Left lung (tissue), 10 donors: Measurements from ENCODE around the gene MIS18A. TPM values are rescaled to one million over a fixed set of nuclear protein-coding genes. Genes with fewer than 3 reads are reported as not detected.

Source experiments
- ATAC-seq: fragments of 200-7000 bp; cut with Tn5 transposase; one replicate; pipeline ENCODE4 v1.9.1; 2020; ENCODE audit warnings: moderate library complexity
- DNase-seq, 4 donors: peaks; one replicate each; pipeline ENCODE4 v3.0.0-alpha.2; 2013 to 2020
- H3K27ac ChIP-seq, 2 donors: fragments of 200-600 bp; sonication (generic) in 1 of 2; one replicate each; pipeline versions ENCODE4 v1.5.0 to v1.8.0; 2020 to 2021
- H3K27me3 ChIP-seq, 2 donors: fragments of 200-600 bp; sonication (generic) in 1 of 2; one replicate each; pipeline versions ENCODE4 v1.5.0 to v1.8.0; 2020 to 2021
- H3K36me3 ChIP-seq, 2 donors: fragments of 200-600 bp; sonication (generic) in 1 of 2; one replicate each; pipeline versions ENCODE4 v1.5.0 to v1.8.0; 2020 to 2021
- H3K4me1 ChIP-seq, 2 donors: fragments of 200-600 bp; one replicate each; pipeline ENCODE4 v1.8.0; 2021
- H3K4me3 ChIP-seq, 2 donors: fragments of 200-600 bp; sonication (generic) in 1 of 2; one replicate each; pipeline versions ENCODE4 v1.5.0 to v1.8.0; 2020 to 2021; ENCODE audit warnings: mild to moderate bottlenecking in 1 of 2
- H3K9me3 ChIP-seq, 2 donors: fragments of 200-600 bp; sonication (generic) in 1 of 2; one replicate each; pipeline versions ENCODE4 v1.5.0 to v1.8.0; 2020 to 2021
- intact Hi-C, 2 donors: fragments of 100-400 bp; cut with DNase I; formaldehyde crosslinking; loops; one replicate each; pipeline versions ENCODE4 v1.11.2 to v1.14.2; 2022
- polyA plus RNA-seq, 6 donors: library from polyadenylated mRNA; unstranded; fragments of 120-200 nt; gene quantifications; one replicate each; pipeline ENCODE4 v1.2.1, GENCODE V29; 2013; ENCODE audit not compliant: insufficient read length in 6 of 6
- total RNA-seq, 2 donors: library from RNA; stranded (reverse); fragmentation: NEBNext Ultra II Directional; extraction: Animal tissue kit (Norgen Biotek cat#: 25700); gene quantifications; one replicate each; pipeline ENCODE4 v1.2.1, GENCODE V29; 2021
- TF ChIP-seq, protein P1 (sequence below), 2 donors: fragments of 200-600 bp; sonication (generic) in 1 of 2; IDR thresholded peaks; one replicate each; pipeline versions ENCODE4 v1.5.0 to v1.8.0; 2021; ENCODE audit warnings: antibody characterized with exemption in 2 of 2
- donor health status: DM: no; HTN: yes; CAD: no.
- donor health status: DM: no; HTN: no; CAD: no.

Gene MIS18A
- total and polyA plus RNA-seq, 8 donors, result 7.0 to 24.0 (median 20.0) TPM

GRCh38 chr21:32249511-32250280 lies 29.2 kb downstream of the MIS18A start:
- no peaks in the 10 kb centered on the region for H3K36me3 ChIP-seq
- H3K9me3 ChIP-seq, result no peaks in the 10 kb centered on the region
- H3K27me3 ChIP-seq, result no peaks in the 10 kb centered on the region
- intact Hi-C loops, result no loop called here
- no peak for DNase-seq
- no peaks in the 10 kb centered on the region for H3K4me1 ChIP-seq
- TF ChIP-seq, protein P1, sequence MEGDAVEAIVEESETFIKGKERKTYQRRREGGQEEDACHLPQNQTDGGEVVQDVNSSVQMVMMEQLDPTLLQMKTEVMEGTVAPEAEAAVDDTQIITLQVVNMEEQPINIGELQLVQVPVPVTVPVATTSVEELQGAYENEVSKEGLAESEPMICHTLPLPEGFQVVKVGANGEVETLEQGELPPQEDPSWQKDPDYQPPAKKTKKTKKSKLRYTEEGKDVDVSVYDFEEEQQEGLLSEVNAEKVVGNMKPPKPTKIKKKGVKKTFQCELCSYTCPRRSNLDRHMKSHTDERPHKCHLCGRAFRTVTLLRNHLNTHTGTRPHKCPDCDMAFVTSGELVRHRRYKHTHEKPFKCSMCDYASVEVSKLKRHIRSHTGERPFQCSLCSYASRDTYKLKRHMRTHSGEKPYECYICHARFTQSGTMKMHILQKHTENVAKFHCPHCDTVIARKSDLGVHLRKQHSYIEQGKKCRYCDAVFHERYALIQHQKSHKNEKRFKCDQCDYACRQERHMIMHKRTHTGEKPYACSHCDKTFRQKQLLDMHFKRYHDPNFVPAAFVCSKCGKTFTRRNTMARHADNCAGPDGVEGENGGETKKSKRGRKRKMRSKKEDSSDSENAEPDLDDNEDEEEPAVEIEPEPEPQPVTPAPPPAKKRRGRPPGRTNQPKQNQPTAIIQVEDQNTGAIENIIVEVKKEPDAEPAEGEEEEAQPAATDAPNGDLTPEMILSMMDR (IDR thresholded peaks at IDR 0.05), result no peak
- H3K4me3 ChIP-seq, result no peak overlapping the region
- no peak overlapping the region for H3K27ac ChIP-seq
- ATAC-seq, result no peak

GRCh38 chr21:32248571-32249461 lies 30.0 kb downstream of the MIS18A start:
- H3K36me3 ChIP-seq, result no peaks in the 10 kb centered on the region
- intact Hi-C loops, result no loop called here
- ATAC-seq (no peak), DNase-seq (no peak)
- TF ChIP-seq, protein P1 (IDR thresholded peaks at IDR 0.05), result no peak
- no peaks in the 10 kb centered on the region for H3K27me3 ChIP-seq
- no peaks in the 10 kb centered on the region for H3K4me1 ChIP-seq
- no peak overlapping the region for H3K27ac ChIP-seq
- H3K9me3 ChIP-seq, result no peaks in the 10 kb centered on the region
- H3K4me3 ChIP-seq, result no peak overlapping the region

- H3K27ac ChIP-seq, result no peak overlapping the region
- H3K36me3 ChIP-seq, result no peaks in the 10 kb centered on the region
- no peak for DNase-seq
- TF ChIP-seq, protein P1 (IDR thresholded peaks at IDR 0.05), result no peak
- no peaks in the 10 kb centered on the region for H3K4me1 ChIP-seq
- intact Hi-C loops, result no loop called here
- ATAC-seq, result no peak
- no peak overlapping the region for H3K4me3 ChIP-seq
- no peaks in the 10 kb centered on the region for H3K9me3 ChIP-seq
- no peaks in the 10 kb centered on the region for H3K27me3 ChIP-seq
Observed at GRCh38 chr21:32246571-32247140, 32.2 kb downstream of the MIS18A start.

DNA sequence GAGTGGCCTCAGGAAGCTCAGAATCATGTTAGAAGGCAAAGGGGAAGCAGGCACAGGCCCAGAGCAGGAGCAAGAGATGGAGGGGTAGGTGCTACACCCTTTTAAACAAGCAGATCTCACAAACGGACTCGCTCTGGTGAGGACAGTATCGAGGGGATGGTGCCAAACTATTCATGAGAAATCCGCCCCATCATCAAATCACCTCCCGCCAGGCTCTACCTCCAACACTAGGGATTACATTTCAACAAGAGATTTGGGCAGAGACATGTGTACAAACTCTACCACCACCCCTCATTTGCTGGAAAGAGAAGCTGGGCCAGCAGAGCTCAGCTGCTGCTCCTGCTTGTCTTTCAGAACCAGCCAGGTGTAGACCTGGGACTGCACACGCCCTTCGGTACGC lies 32.9 kb downstream of the MIS18A start:
- Histone ChIP-seq H3K27me3 (no peaks in the 10 kb centered on the region), H3K4me3 (no peak overlapping the region), H3K9me3 (no peaks in the 10 kb centered on the region), H3K27ac (no peak overlapping the region), H3K36me3 (no peaks in the 10 kb centered on the region), H3K4me1 (no peaks in the 10 kb centered on the region)
- TF ChIP-seq, protein P1 (IDR thresholded peaks at IDR 0.05), result no peak
- ATAC-seq (no peak), DNase-seq (no peak)
- intact Hi-C loops, result no loop called here
